ENCODE data around the gene APOE. TPM values are rescaled to one million over a fixed set of nuclear protein-coding genes. Genes with fewer than 3 reads are reported as not detected.
"Not testable (repeated sequence)": the region's sequence is repeated elsewhere in the genome, so short reads cannot be mapped to it uniquely, and the experiment has no call there.

APOE gene
- 6.1 and 8.5 TPM in 2 replicates for total RNA-seq (2014; rRNA removed; shearing (Covaris generic))

DNA sequence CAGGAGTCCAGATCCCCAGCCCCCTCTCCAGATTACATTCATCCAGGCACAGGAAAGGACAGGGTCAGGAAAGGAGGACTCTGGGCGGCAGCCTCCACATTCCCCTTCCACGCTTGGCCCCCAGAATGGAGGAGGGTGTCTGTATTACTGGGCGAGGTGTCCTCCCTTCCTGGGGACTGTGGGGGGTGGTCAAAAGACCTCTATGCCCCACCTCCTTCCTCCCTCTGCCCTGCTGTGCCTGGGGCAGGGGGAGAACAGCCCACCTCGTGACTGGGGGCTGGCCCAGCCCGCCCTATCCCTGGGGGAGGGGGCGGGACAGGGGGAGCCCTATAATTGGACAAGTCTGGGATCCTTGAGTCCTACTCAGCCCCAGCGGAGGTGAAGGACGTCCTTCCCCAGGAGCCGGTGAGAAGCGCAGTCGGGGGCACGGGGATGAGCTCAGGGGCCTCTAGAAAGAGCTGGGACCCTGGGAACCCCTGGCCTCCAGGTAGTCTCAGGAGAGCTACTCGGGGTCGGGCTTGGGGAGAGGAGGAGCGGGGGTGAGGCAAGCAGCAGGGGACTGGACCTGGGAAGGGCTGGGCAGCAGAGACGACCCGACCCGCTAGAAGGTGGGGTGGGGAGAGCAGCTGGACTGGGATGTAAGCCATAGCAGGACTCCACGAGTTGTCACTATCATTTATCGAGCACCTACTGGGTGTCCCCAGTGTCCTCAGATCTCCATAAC is at the start of gene APOE:
Gene APOE, plus strand, starts transcription at position 360 of the 724 bp plus-strand sequence. CDS start 829 bp downstream, outside the sequence.
- no peak for DNase-seq (ENCODE audit: low read depth)

DNA sequence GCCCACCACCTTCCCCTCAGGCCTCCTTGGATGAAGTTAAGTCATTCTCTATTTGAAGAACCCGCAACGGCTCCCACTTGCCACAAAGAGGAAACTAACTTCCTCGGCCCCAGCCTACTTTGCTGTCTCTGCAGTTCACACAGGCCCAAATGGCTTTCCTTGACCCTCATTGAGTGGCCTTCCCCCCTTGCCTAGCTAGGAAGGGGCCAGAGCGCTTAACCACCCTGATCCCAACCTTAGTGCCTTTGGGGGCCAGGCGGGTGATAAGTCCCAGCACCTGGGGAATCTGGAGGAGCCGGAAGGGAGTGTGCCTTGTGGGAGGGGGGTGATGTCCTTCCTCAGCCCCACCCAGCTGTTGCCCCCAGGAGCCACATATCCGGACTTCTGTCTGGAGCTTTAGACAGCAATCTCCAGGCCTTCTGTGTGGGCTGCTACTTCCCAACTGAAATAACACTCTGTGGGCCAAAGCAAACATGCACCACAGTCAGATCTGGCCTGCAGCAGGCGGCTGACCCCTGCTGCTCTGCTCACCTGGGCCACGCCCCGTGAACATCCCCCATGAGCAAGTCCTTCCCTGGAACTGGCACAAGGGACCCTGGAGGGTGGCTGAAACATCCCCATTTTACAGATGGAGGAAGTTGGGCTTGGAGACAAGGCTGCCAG is 49.0 kb upstream of the APOE start:
- no peak for DNase-seq (ENCODE audit: low read depth)

DNA sequence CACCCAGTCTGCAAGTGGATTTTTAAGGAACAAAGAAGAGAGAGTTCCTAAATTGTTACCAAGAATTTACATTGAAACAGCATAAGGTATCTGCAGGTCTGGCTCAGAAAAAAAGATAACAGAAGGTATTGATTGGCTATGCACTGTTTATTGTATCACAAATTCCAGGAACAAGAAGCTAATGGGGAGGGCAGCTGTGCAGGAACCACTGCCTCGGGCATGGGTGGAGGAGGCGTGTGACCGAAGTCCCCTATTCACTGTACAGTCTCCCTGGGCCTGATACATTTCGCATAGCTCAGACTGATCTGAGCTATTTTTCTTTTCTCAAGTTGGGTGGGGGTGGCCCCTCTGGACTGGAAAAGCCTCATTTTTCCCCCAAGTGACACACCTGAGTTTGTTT is 47.8 kb upstream of the APOE start:
- DNase-seq (ENCODE audit: low read depth) = no peak

DNA sequence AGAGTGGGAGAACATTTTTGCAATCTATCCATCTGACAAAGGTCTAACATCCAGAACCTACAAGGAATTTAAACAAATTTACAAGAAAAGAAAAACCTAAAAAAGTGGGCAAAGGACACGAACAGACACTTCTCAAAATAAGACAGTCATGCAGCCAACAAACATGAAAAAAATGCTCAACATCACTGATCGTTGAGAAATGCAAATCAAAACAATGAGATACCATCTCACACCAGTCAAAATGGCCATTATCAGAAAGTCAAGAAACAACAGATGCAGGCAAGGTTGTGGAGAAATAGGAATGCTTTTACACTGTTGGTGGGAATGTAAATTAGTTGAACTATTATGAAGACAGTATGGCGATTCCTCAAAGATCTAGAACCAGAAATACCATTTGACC is 44.0 kb upstream of the APOE start:
- DNase-seq (ENCODE audit: low read depth) = not testable (repeated sequence)

DNA sequence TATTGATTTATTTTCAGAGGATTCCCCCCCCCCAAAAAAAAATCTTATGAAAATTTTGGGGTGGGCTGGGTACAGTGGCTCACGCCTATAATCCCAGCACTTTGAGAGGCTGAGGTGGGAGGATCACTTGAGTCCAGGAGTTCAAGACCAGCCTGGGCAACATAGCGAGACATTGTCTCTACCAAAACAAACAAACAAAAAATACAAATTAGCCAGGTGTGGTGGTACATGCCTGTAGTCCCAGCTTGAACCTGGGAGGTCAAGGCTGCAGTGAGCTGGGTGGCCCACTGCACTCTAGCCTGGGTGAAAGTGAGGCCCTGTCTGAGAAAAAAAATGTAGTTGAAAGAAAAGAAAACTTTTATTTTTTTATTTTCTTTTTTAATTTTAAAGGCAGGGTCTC is 41.6 kb upstream of the APOE start:
- no peak for DNase-seq (ENCODE audit: low read depth)

DNA sequence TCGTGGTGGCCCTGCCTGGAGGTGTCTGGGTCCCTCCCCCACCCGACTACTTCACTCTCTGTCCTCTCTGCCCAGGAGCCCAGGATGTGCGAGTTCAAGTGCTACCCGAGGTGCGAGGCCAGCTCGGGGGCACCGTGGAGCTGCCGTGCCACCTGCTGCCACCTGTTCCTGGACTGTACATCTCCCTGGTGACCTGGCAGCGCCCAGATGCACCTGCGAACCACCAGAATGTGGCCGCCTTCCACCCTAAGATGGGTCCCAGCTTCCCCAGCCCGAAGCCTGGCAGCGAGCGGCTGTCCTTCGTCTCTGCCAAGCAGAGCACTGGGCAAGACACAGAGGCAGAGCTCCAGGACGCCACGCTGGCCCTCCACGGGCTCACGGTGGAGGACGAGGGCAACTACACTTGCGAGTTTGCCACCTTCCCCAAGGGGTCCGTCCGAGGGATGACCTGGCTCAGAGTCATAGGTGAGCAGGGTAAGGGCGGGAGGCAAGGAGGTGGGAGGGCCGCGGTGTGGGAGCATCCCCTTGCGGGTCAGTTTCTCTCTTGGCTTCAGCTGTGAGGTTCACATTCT is 40.3 kb upstream of the APOE start:
- no peak for DNase-seq (ENCODE audit: low read depth)

DNA sequence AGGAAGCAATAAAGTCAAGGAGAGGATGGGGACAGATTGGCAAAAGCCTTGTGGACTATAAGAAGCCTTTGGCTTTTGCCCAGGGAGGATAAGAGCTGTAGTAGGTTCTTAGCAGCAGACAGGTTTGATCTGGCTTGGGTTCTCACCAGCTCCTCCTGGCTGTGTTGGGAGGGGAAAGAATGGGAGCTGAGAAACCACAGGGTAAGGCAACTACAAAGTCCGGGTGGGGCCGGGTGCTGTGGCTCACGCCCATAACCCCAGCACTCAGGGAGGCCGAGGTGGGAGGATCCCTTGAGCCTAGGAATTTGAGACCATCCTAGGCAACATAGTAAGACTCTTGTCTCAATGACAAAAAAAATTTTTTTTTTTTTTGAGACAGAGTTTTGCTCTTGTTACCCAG is 38.9 kb upstream of the APOE start:
- DNase-seq (ENCODE audit: low read depth) = no peak

DNA sequence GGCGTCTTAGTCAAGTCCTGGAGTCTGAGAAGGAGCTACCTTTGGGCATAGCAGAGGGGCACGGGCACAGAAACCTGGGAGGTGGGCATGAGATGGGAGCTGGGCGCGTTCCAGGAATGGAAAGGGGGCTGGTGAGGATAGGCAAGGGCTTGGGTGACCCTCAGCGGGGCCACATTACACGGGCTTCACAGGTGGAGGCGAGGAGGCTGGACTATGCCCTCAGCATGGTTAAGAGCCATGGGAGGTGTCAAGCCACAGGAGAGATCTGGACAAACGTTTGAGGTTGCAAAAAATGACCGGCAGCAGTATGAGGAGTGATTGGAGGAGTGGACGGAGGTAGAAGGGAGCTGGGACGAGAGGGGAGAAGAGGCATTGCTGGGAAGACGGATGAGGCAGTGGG is 38.0 kb upstream of the APOE start:
- DNase-seq (ENCODE audit: low read depth) = no peak

DNA sequence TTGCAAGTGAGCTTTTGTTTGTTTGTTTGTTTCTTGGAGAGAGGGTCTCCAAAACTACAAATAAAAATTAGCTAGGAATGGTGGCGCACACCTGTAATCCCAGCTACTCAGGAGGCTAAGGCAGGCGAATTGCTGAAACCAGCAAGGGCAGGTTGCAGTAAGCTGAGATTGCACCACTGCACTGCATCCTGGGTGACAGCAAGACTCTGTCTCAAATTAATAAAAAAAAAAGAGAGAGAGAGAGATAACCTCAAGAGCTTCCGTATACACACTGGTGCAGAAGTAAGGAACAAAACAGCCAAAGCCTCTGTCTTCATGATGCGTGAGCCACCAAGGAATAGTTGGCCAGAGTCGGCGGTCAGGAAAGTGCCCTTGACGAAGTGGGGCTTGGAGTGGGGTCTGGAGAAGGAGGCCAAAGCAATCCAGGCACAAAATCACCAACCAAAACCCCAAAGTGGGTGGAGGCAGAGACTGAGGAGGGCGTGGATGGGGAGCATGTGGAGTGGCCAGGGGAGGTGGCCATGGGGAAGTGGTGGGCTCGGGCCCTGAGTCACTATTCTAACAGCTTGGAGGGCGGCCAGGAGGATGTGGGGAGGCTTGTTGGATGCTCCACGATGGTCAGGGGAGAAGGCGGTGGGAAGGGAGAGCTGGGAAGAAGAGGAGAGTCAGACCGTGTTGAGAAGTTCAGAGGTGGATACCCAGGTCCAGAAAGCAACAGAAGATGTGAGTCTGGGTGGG is 35.7 kb upstream of the APOE start:
- DNase-seq (ENCODE audit: low read depth) = peak; percentile 90

DNA sequence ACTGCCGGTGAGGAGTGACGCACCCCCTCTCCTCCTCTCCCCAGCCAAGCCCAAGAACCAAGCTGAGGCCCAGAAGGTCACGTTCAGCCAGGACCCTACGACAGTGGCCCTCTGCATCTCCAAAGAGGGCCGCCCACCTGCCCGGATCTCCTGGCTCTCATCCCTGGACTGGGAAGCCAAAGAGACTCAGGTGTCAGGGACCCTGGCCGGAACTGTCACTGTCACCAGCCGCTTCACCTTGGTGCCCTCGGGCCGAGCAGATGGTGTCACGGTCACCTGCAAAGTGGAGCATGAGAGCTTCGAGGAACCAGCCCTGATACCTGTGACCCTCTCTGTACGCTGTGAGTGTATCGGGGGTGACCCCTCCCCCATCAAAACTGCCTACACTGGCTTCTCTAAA is 33.8 kb upstream of the APOE start:
- DNase-seq (ENCODE audit: low read depth) = no peak

DNA sequence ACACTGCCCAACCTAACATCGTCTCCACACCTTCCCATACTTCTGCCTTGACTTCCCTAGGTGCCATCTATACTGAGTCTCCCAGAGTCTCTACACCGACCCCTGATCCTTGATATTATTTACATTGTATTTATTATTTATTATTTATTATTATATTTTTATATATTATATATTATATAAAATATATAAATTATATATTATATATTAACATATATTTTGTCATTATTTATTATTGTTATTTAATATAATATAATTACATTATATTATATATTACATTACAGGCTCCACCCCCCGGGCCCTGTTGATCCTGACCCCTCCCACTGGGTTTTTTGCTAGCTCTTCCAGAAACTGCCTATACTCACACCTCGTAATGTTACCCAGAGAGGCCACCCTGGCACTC is 32.9 kb upstream of the APOE start:
- no peak for DNase-seq (ENCODE audit: low read depth)

DNA sequence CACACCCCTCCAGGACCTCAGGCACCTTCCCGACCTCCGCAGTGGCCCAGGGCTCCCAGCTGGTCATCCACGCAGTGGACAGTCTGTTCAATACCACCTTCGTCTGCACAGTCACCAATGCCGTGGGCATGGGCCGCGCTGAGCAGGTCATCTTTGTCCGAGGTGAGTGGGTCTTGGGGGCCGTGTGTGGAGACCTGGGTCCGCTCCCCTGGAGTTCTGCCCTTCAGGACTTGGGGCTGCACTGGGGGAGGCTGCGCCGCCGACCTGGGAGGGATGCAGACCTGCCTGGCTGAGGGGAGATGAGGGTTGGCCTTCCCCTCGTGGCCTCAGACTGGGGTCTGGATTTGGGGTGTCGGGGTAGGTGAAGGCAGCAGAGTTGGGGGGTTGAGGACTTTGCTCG is 31.3 kb upstream of the APOE start:
- no peak for DNase-seq (ENCODE audit: low read depth)

DNA sequence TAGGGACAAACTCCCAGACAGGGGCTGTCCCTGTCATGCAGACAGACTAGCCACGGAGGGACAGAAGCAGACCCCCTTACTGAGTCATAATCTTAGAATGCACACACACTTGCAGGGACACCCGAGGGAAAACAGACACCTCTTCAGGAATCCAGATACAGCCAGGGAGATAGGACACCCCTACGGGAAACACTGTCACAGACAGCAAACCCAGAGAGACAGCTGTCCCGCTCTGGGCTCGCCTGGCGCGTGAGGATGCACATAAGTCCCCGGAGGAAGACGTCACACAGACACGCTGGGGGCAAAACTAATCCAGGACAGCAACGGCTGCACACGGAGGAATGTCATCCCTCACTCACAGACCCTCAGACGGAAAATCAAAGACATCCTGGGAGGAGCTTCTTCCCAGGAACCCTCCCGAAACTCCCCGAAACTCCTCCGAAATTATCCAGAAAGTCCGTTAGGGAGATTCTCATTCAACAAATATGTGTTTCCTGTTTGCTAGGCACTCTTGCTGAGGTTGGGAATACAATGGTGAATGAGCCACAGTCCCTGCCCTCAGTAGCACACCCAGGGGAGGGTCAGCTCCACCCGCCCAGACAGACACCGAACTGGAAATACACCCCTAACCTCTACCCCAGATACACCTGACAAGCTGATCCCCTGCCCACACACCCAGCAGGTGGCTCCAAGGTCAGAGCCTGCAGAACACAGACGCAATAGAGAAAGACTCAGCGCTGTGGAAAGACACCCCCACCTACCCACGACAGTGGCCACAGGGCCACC is 29.7 kb upstream of the APOE start:
- DNase-seq (ENCODE audit: low read depth) = peak; percentile 36

DNA sequence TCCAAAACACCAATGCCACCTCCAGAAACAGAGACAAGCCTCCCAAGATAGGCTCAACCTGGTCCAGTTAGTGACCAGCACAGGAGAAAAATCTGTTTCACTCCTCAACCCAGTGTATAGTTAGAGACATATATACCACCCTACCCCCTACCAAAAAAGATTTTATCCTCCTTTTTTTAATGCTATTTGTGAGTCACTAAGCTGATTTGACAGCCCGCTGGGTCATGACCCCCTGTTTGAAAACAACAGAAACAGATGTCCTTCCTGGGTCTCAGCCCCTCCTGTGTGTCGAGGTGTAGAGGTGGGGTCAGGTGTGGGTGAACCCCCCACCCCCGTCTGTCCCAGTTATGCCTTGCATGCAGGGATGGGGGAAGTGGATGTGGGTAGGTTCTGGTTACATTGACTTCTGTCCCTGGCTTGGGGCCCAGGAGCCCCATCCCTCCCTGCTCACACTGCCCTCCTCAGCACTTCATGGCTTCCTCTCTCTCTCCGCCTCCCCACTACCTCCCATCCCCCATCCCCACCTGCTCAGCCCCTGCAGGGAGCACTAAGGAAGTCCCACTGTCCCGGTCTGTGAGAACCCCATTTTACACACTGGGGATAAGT is 28.6 kb upstream of the APOE start:
- no peak for DNase-seq (ENCODE audit: low read depth)

DNA sequence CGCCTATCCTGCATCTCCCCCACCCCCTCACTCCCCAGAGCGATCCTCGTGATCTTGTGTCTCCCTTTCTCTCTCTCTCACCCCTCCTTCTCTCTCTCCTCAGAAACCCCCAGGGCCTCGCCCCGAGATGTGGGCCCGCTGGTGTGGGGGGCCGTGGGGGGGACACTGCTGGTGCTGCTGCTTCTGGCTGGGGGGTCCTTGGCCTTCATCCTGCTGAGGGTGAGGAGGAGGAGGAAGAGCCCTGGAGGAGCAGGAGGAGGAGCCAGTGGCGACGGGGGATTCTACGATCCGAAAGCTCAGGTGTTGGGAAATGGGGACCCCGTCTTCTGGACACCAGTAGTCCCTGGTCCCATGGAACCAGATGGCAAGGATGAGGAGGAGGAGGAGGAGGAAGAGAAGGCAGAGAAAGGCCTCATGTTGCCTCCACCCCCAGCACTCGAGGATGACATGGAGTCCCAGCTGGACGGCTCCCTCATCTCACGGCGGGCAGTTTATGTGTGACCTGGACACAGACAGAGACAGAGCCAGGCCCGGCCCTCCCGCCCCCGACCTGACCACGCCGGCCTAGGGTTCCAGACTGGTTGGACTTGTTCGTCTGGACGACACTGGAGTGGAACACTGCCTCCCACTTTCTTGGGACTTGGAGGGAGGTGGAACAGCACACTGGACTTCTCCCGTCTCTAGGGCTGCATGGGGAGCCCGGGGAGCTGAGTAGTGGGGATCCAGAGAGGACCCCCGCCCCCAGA is 27.3 kb upstream of the APOE start:
- no peak for DNase-seq (ENCODE audit: low read depth)

DNA sequence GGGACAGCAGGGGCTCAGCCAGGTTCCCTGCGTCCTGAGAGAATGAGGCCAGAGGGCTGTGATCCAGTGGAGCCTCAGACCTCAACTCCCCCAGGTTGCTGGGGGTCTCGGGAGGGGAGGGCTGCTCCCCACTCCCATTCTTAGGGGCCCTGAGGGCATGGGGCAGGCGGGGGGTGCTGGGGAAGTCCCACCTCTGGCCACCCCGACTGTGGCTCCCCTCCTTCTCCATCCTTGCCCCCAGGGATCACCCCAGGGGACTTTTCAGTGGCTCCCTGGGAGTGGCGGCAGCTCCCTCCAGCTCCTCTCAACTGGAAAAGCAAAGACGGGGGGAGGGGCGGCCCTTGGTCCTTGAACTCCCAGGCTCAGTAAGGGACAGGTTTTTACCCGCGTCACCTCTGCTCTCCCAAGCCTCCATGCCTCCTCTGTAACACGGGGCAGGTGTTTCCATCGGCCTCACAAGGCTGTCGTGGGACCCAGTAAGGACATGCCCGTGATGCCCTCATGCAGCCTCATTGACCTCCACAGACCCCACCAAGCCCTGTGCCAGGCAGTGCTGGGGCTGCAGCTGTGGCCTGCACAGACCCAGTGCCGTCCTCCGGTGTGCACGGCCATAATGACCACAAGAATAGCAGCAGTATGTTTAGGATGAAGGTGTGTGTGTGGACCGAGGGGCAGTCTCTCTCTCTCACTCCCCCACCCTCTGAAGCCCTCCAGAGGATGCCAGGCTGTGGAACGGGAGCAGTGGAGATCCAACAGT is 26.1 kb upstream of the APOE start:
- no peak for DNase-seq (ENCODE audit: low read depth)

DNA sequence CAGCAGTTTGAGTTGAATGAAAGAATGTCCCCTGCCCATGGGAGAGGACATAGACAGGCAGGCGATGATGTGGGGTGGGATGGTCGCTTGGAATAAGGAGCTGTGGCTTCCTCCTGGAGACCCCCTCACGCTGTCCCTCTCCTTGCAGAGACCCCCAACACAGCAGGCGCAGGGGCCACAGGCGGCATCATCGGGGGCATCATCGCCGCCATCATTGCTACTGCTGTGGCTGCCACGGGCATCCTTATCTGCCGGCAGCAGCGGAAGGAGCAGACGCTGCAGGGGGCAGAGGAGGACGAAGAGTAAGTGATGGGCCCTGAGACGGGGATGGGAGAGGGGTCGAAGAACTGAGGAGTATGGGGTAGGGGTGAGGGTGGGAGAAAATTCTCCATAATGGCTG is 23.5 kb upstream of the APOE start:
- no peak for DNase-seq (ENCODE audit: low read depth)

DNA sequence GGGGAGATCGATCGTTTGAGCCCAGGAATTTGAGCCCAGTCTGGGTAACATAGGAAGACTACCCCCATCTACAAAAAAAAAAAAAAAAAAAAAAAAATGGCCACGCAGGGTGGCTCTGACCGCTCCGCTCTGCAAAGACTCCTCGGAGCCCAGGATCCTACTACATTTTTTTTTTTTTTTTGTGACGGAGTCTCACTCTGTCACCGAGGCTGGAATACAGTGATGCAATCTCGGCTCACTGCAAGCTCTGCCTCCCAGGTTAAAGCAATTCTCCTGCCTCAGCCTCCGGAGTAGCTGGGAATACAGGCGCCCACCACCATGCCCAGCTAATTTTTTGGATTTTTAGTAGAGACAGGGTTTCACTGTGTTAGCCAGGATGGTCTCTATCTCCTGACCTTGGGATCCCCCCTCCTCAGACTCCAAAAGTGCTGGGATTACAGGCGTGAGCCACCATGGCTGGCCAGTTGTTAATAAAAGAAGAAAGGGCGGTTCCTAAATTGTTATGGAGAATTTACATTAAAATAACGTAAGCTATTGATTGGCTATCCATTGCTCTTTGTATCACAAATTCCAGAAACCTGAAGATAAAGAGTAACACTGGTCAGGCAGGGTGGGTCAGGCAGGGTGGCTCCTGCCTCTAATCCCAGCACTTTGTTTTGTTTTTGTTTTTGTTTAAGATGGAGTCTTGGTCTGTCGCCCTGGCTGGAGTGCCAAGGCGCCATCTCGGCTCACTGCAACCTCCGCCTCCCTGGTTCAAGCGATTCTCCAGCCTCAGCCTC is 22.8 kb upstream of the APOE start:
- DNase-seq (ENCODE audit: low read depth) = not testable (repeated sequence)

DNA sequence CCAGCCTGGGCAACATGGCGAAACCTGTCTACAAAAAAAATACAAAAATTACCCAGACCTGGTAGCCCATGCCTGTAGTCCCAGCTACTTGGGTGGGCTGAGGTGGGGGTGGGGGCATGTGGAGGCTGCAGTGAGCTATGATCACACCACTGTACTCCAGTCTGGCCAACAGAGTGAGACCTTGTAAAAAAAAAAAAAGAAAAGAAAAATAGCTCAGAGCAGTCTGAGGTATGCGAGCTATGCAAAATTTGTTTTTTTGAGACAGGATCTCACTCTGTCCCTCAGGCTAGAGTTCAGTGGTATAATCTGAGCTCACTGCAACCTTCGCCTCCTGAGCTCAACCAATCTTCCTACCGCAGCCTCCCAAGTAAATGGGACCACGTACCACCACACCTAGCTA is 21.7 kb upstream of the APOE start:
- DNase-seq (ENCODE audit: low read depth) = no peak

Data from RPMI7951 (cell line).